H1 (cell line): ENCODE measurements around the gene NUP210. TPM values are rescaled to one million over a fixed set of nuclear protein-coding genes. Genes with fewer than 3 reads are reported as not detected.

Source experiments
- CTCF ChIA-PET: fragments of 300-600 bp; sonication (Branson Sonifier 250); formaldehyde crosslinking; loops from one replicate; lab custom pipeline; 2021; ENCODE audit not compliant: partially characterized antibody; lab: Charles Lee
- POLR2A ChIA-PET: fragments of 300-600 bp; sonication (Branson Sonifier 250); formaldehyde crosslinking; loops from one replicate; lab custom pipeline; 2021; ENCODE audit warnings: inconsistent platforms; ENCODE audit not compliant: partially characterized antibody; lab: Charles Lee
- DNase-seq, 2 experiments: peaks; one replicate each; pipeline versions ENCODE4 v3.0.0 to v3.0.0-alpha.2; 2010 to 2022; ENCODE audit warnings: low spot score in 2 of 2, low read depth in 1 of 2, mixed read lengths in 1 of 2
- FAIRE-seq: peaks from 2 replicates; lab custom pipeline; 2011; peaks lifted over from hg19 to GRCh38; lab: Jason Lieb, UNC
- H2AFZ ChIP-seq: 2 replicates; pipeline ENCODE4 v1.8.1; 2012; ENCODE audit warnings: low read length, inconsistent platforms
- H2AK5ac ChIP-seq: 2 replicates; pipeline ENCODE4 v1.6.1; 2013; ENCODE audit warnings: low read depth, low read length
- H2BK120ac ChIP-seq: replicated peaks from 2 replicates; pipeline ENCODE3; 2013; ENCODE audit warnings: low read depth, low read length, inconsistent platforms
- H2BK12ac ChIP-seq: 2 replicates; pipeline ENCODE4 v1.6.1; 2013; ENCODE audit warnings: low read depth, low read length
- H2BK15ac ChIP-seq: 2 replicates; pipeline ENCODE4 v1.6.1; 2013; ENCODE audit warnings: low read length
- H2BK20ac ChIP-seq: 2 replicates; pipeline ENCODE4 v1.6.1; 2013; ENCODE audit warnings: low read length
- H2BK5ac ChIP-seq: 2 replicates; pipeline ENCODE4 v1.6.1; 2013; ENCODE audit warnings: low read depth, low read length
- H3K14ac ChIP-seq: 2 replicates; pipeline ENCODE4 v1.6.1; 2013; ENCODE audit warnings: inconsistent platforms; ENCODE audit not compliant: insufficient read length
- H3K18ac ChIP-seq: 2 replicates; pipeline ENCODE4 v1.6.1; 2013; ENCODE audit warnings: low read length; ENCODE audit errors: extremely low read depth
- H3K23ac ChIP-seq: 2 replicates; pipeline ENCODE4 v1.6.1; 2013; ENCODE audit warnings: inconsistent platforms; ENCODE audit not compliant: insufficient read length
- H3K23me2 ChIP-seq: 2 replicates; pipeline ENCODE4 v1.6.1; 2013; ENCODE audit warnings: low read depth, low read length
- H3K27ac ChIP-seq: 2 replicates; pipeline ENCODE4 v1.6.1; 2011; ENCODE audit warnings: low read depth, low read length, inconsistent platforms
- H3K27me3 ChIP-seq, 4 experiments: replicated peaks in 1 of 4; 1 replicate in 1 of 4; 2 replicates in 3 of 4; pipeline versions ENCODE4 v1.6.1 to v1.8.1; 2011 to 2013; ENCODE audit warnings: low read length in 3 of 4, mild to moderate bottlenecking in 3 of 4, inconsistent platforms in 2 of 4, mixed read lengths in 2 of 4, moderate library complexity in 1 of 4; ENCODE audit not compliant: control insufficient read depth in 3 of 4, insufficient read depth in 3 of 4; ENCODE audit errors: extremely low read depth in 1 of 4
- H3K36me3 ChIP-seq, 4 experiments: 2 replicates each; pipeline versions ENCODE4 v1.6.1 to v1.8.1; 2011 to 2013; ENCODE audit warnings: mild to moderate bottlenecking in 4 of 4, low read length in 3 of 4, moderate library complexity in 2 of 4, control low read depth in 1 of 4, inconsistent platforms in 1 of 4; ENCODE audit not compliant: insufficient read depth in 4 of 4, control insufficient read depth in 2 of 4
- H3K4ac ChIP-seq: replicated peaks from 2 replicates; pipeline ENCODE3; 2013; ENCODE audit warnings: low read length, low read depth, mixed read lengths, inconsistent platforms; ENCODE audit not compliant: insufficient read length
- H3K4me1 ChIP-seq, 4 experiments: replicated peaks in 1 of 4; 1 replicate in 1 of 4; 2 replicates in 3 of 4; pipeline versions ENCODE4 v1.6.1 to v1.8.1; 2011 to 2013; ENCODE audit warnings: low read length in 3 of 4, inconsistent platforms in 2 of 4, mixed read lengths in 1 of 4; ENCODE audit not compliant: insufficient read depth in 4 of 4, control insufficient read depth in 3 of 4
- H3K4me2 ChIP-seq, 2 experiments: 2 replicates each; pipeline versions ENCODE4 v1.6.1 to v1.8.1; 2011 to 2013; ENCODE audit warnings: low read depth in 2 of 2, low read length in 2 of 2, control low read depth in 1 of 2, inconsistent platforms in 1 of 2, mild to moderate bottlenecking in 1 of 2; ENCODE audit not compliant: insufficient read depth in 1 of 2
- H3K4me3 ChIP-seq, 4 experiments: fragments of 200-600, 300-600 bp in 1 of 4; sonication (generic), shearing (Covaris generic), sonication (Bioruptor Twin) in 1 of 4; 2 replicates each; pipeline versions ENCODE4 v1.5.1 to v1.8.1; 2011 to 2016; ENCODE audit warnings: low read length in 4 of 4, low read depth in 3 of 4, control low read depth in 2 of 4, inconsistent platforms in 2 of 4, mild to moderate bottlenecking in 2 of 4, mixed read lengths in 1 of 4, moderate library complexity in 1 of 4; ENCODE audit not compliant: insufficient read depth in 2 of 4; ENCODE audit errors: extremely low read depth in 1 of 4
- H3K56ac ChIP-seq: replicated peaks from 2 replicates; pipeline ENCODE3; 2013; ENCODE audit warnings: low read depth, mild to moderate bottlenecking, mixed read lengths, low read length, inconsistent platforms; ENCODE audit not compliant: insufficient read length
- H3K79me1 ChIP-seq: 2 replicates; pipeline ENCODE4 v1.6.1; 2013; ENCODE audit warnings: low read depth, low read length, control low read depth
- H3K79me2 ChIP-seq, 2 experiments: 2 replicates each; pipeline versions ENCODE4 v1.6.1 to v1.8.1; 2012 to 2013; ENCODE audit warnings: low read length in 2 of 2, mild to moderate bottlenecking in 2 of 2, inconsistent platforms in 1 of 2; ENCODE audit not compliant: insufficient read depth in 2 of 2, control insufficient read depth in 1 of 2
- H3K9ac ChIP-seq, 4 experiments: replicated peaks in 1 of 4; 1 replicate in 1 of 4; 2 replicates in 3 of 4; pipeline versions ENCODE4 v1.6.1 to v1.8.1; 2011 to 2013; ENCODE audit warnings: low read depth in 3 of 4, low read length in 3 of 4, control low read depth in 2 of 4, mild to moderate bottlenecking in 2 of 4, moderate library complexity in 2 of 4, inconsistent platforms in 1 of 4; ENCODE audit errors: extremely low read depth in 1 of 4
- H3K9me3 ChIP-seq, 2 experiments: 2 replicates each; pipeline versions ENCODE4 v1.6.1 to v1.8.1; 2012 to 2013; ENCODE audit warnings: mild to moderate bottlenecking in 2 of 2, moderate library complexity in 2 of 2, control low read depth in 1 of 2, inconsistent platforms in 1 of 2, low read depth in 1 of 2, low read length in 1 of 2, mixed read lengths in 1 of 2; ENCODE audit not compliant: insufficient read depth in 2 of 2
- H4K20me1 ChIP-seq, 2 experiments: replicated peaks in 1 of 2; 2 replicates each; pipeline versions ENCODE3 to v1.8.1; 2011 to 2013; ENCODE audit warnings: inconsistent platforms in 2 of 2, low read length in 2 of 2, mild to moderate bottlenecking in 1 of 2; ENCODE audit not compliant: insufficient read depth in 2 of 2, control insufficient read depth in 1 of 2
- H4K5ac ChIP-seq: 2 replicates; pipeline ENCODE4 v1.6.1; 2013; ENCODE audit warnings: low read length, low read depth, mixed read lengths, inconsistent platforms; ENCODE audit not compliant: insufficient read length
- H4K8ac ChIP-seq: 2 replicates; pipeline ENCODE4 v1.8.0; 2013; ENCODE audit warnings: mild to moderate bottlenecking, moderate library complexity, low read length, inconsistent platforms; ENCODE audit not compliant: insufficient read depth; ENCODE audit errors: extremely low read depth
- H4K91ac ChIP-seq: replicated peaks from 2 replicates; pipeline ENCODE3; 2013; ENCODE audit warnings: low read length, mixed read lengths, inconsistent platforms; ENCODE audit not compliant: insufficient read length
- CHD2 ChIP-seq: IDR thresholded peaks from 2 replicates; pipeline ENCODE4 v1.6.1; 2012; ENCODE audit warnings: low read length, improper control_type of control experiment
- WGBS, 2 experiments: shearing (Covaris generic) in 1 of 2; methylation state at CpG; one replicate each; pipeline versions ENCODE4 v1.1.6 to v1.1.7; 2013 to 2015; ENCODE audit warnings: low lambda C conversion rate in 2 of 2, mixed read lengths in 2 of 2, inconsistent platforms in 1 of 2, low coverage in 1 of 2, missing lambda C conversion rate in 1 of 2; ENCODE audit not compliant: insufficient replicate concordance in 2 of 2, insufficient coverage in 1 of 2, insufficient read length in 1 of 2; ENCODE audit errors: extremely low coverage in 1 of 2, missing lambda C conversion rate in 1 of 2; 5-methylcytosine and 5-hydroxymethylcytosine counted together
- polyA plus RNA-seq, 7 experiments: library from polyadenylated mRNA; depleted of rRNA in 3 of 7; stranded (reverse) in 5 of 7; unstranded in 2 of 7; fragments of >200 nt in 5 of 7; fragments of 200-250 nt in 2 of 7; gene quantifications; 1 replicate in 5 of 7; 2 replicates in 1 of 7; 4 replicates in 1 of 7; pipeline versions ENCODE4 v1.2.1 to v1.2.3, GENCODE V29; 2011 to 2013; ENCODE audit warnings: missing spikeins in 2 of 7, mixed read lengths in 2 of 7
- total RNA-seq: library from RNA; stranded (reverse); fragmentation: NEBNext Ultra II Directional; extraction: Animal tissue kit (Norgen Biotek cat#: 25700); gene quantifications from 2 replicates; pipeline ENCODE4 v1.2.1, GENCODE V29; 2021

The NUP210 gene
- total and polyA plus RNA-seq, 2 of the 8 experiments (the other 6 are each of a cell fraction or from before 2014, with no cell fraction given): 51.0 to 53.7 TPM

DNA sequence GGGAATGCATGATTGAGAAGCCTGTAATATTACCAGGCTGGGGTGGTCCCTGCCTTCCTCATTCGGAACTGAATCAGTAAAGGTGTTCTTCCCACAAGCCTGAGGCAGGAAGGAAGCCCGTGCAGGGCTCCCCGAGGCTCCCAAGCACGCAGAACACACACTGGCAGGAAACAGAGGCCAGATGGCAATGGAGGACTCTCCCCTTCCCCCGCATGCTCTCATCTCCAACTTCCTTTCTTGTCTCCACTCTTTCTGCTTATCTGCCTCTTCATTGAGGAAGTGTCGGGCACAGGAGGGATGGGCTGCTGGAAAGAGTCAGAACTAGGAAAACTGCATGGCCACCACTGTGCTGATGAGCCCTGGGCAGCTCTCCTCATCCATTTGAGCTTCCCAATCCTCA is 123.5 kb downstream of the NUP210 start:
- Histone ChIP-seq H3K36me3 (no peaks in the 10 kb centered on the region), H3K23me2 (no peaks in the 10 kb centered on the region), H2BK12ac (no peak overlapping the region; the same call in 1 of the 2 replicates), H4K5ac (no peak overlapping the region), H3K4ac (no peak overlapping the region), H2BK5ac (no peak overlapping the region), H2BK15ac (peak overlapping the region; percentile 6; the same call in 1 of the 2 replicates), H3K56ac (no peak overlapping the region), H3K4me2 (no peak overlapping the region), H3K4me3 (no peak overlapping the region), H2AK5ac (no peak overlapping the region), H3K14ac (no peak overlapping the region), H3K79me1 (no peaks in the 10 kb centered on the region), H4K91ac (peak overlapping the region; percentile 45), H3K9ac (no peak overlapping the region), H3K4me1 (peaks cover 0 to 13% (median 6%) of the 10 kb centered on the region in 4 experiments; a peak in 6 of 7 replicates), H2BK120ac (no peak overlapping the region), H2BK20ac (peak overlapping the region; percentile 9; the same call in 1 of the 2 replicates), H3K9me3 (no peaks in the 10 kb centered on the region), H2AFZ (peak overlapping the region; percentile 79; the same call in 1 of the 2 replicates), H3K27me3 (no peaks in the 10 kb centered on the region; a peak in 1 of 7 replicates), H3K27ac (no peak overlapping the region; the same call in 1 of the 2 replicates), H3K79me2 (no peaks in the 10 kb centered on the region), H3K18ac (no peak overlapping the region), H4K20me1 (no peaks in the 10 kb centered on the region), H3K23ac (no peak overlapping the region), H4K8ac (no peak overlapping the region)
- POLR2A ChIA-PET: no interaction called here
- CTCF ChIA-PET: interaction anchor here (0.6 to 2.2 kb wide), 5 partner anchors 11 to 194 kb away, joined by 3 to 12 read pairs (median 3); no protein-coding TSS in a partner anchor
- WGBS, 2 experiments: 50% methylated on average over 6 of the region's 6 CpGs; no CpG with 5 or more reads in 1 of the 2 experiments
- DNase-seq (no peak), FAIRE-seq (no peak)
- no peak for TF ChIP-seq CHD2
